Measurements from ENCODE around the gene EMX2.
"Not testable (repeated sequence)": the region's sequence is repeated elsewhere in the genome, so short reads cannot be mapped to it uniquely, and the experiment has no call there.

The EMX2 gene

DNA sequence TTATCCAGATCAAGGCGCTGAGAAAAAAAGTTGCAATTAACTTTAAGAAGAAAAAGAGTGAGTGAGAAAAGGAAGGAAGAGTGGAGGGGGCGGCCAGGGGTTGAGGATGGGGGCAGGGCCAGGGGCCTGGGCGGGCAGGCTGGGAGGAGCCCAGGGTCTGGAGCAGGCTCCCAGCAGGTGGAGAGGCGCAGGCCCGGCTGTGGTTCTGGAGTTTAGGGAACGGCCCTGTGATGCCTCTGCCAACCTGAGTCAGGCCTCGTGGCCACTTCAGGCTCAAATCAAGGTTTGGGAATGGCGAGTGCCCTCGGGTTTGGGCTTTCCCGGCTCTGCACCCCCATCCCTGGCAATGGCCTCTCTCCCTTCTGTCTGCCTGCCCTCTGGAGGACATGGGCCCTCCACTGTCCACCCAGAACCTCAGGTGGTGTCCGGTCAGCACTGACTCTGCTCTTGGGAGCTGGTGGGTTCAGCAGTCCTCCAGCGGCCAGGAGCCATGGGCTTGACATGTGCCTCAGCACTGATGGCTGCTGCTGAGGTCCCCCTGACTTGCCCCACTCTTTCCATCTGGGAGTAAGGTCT is 41.0 kb upstream of the EMX2 start:
- no peak for DNase-seq (ENCODE audit: low read depth in 2 of 2)
- TF ChIP-seq, protein P1, sequence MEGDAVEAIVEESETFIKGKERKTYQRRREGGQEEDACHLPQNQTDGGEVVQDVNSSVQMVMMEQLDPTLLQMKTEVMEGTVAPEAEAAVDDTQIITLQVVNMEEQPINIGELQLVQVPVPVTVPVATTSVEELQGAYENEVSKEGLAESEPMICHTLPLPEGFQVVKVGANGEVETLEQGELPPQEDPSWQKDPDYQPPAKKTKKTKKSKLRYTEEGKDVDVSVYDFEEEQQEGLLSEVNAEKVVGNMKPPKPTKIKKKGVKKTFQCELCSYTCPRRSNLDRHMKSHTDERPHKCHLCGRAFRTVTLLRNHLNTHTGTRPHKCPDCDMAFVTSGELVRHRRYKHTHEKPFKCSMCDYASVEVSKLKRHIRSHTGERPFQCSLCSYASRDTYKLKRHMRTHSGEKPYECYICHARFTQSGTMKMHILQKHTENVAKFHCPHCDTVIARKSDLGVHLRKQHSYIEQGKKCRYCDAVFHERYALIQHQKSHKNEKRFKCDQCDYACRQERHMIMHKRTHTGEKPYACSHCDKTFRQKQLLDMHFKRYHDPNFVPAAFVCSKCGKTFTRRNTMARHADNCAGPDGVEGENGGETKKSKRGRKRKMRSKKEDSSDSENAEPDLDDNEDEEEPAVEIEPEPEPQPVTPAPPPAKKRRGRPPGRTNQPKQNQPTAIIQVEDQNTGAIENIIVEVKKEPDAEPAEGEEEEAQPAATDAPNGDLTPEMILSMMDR (IDR thresholded peaks at IDR 0.05; ENCODE audit: low read depth, low read length): no peak
- H3K4me3 ChIP-seq (replicated peaks in 1 of 2; ENCODE audit: low read depth in 2 of 2, low read length in 2 of 2): no peak overlapping the region

- DNase-seq (ENCODE audit: low read depth in 2 of 2): no peak
- TF ChIP-seq, protein P1 (IDR thresholded peaks at IDR 0.05; ENCODE audit: low read depth, low read length): no peak
- H3K4me3 ChIP-seq (replicated peaks in 1 of 2; ENCODE audit: low read depth in 2 of 2, low read length in 2 of 2): no peak overlapping the region
Observed at GRCh38 chr10:117502421-117503243, 39.9 kb upstream of the EMX2 start.

- TF ChIP-seq, protein P1 (IDR thresholded peaks at IDR 0.05; ENCODE audit: low read depth, low read length): no peak
- peak; percentile 7 to 21 for DNase-seq (ENCODE audit: low read depth in 2 of 2)
- H3K4me3 ChIP-seq (replicated peaks in 1 of 2; ENCODE audit: low read depth in 2 of 2, low read length in 2 of 2): no peak overlapping the region
Observed at GRCh38 chr10:117503244-117504205, 39.0 kb upstream of the EMX2 start.

- TF ChIP-seq, protein P1 (IDR thresholded peaks at IDR 0.05; ENCODE audit: low read depth, low read length): no peak
- DNase-seq (ENCODE audit: low read depth in 2 of 2): no peak
- no peak overlapping the region for H3K4me3 ChIP-seq (replicated peaks in 1 of 2; ENCODE audit: low read depth in 2 of 2, low read length in 2 of 2)
Observed at GRCh38 chr10:117504562-117504961, 38.0 kb upstream of the EMX2 start.

DNA sequence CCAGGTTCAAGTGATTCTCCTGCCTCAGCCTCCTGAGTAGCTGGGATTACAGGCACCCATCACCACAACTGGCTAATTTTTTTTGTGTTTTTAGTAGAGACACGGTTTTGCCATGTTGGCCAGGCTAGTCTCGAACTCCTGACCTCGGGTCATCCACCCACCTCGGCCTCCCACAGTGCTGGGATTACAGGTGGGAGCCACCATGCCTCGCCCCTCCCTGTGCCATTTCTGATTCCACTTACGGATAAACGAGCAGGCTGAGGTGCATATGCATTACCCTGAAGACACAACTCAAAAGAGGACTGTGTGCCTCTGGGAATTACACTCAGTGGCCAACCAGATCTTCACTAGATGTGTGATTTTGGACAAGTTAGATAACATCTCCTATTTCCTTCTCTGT is 35.5 kb upstream of the EMX2 start:
- not testable (repeated sequence) for DNase-seq (ENCODE audit: low read depth in 2 of 2); H3K4me3 ChIP-seq (replicated peaks in 1 of 2; ENCODE audit: low read depth in 2 of 2, low read length in 2 of 2)

DNA sequence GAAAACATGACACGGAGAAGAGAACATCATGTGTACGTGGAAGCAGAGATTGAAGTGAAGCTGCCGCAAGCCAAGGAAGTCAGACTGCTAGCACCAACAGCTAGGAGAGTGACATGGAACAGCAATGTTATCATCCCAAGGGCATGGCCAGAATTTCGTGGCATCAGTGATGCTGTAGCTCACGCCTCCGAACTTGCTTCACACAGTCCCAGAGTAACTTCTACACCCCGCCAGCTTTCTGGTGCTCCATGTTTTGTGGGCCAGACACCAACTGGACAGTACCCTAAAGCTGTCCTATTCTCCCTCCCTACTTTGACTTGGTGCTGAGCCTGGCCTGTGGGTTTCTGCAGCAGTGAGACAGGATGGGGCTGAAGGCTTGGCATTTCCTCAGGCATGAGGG is 33.0 kb upstream of the EMX2 start:
- no peak overlapping the region for H3K4me3 ChIP-seq (replicated peaks in 1 of 2; ENCODE audit: low read depth in 2 of 2, low read length in 2 of 2)
- TF ChIP-seq, protein P1 (IDR thresholded peaks at IDR 0.05; ENCODE audit: low read depth, low read length): no peak
- no peak for DNase-seq (ENCODE audit: low read depth in 2 of 2)
